IPS-18c (cell line): ENCODE measurements around the gene RBKS.

Source experiments
- H3K4me3 ChIP-seq: 2 replicates; pipeline ENCODE4 v1.7.0; 2013; ENCODE audit warnings: low read depth, mild to moderate bottlenecking, low read length, moderate library complexity; ENCODE audit not compliant: insufficient read depth
- H3K9me3 ChIP-seq: one replicate; pipeline ENCODE4 v1.6.1; 2013; ENCODE audit warnings: mild to moderate bottlenecking, low read length, moderate library complexity; ENCODE audit not compliant: control insufficient read depth, insufficient read depth

Gene RBKS

GRCh38 chr2:27911458-27912210, 21.4 kb upstream of the RBKS start:
- no peak overlapping the region for H3K4me3 ChIP-seq
- H3K9me3 ChIP-seq = no peaks in the 10 kb centered on the region

- Histone ChIP-seq H3K4me3 (no peak overlapping the region), H3K9me3 (no peaks in the 10 kb centered on the region)
Measured at GRCh38 chr2:27909901-27910300, 19.7 kb upstream of the RBKS start.

GRCh38 chr2:27907547-27907946, 17.4 kb upstream of the RBKS start:
- Histone ChIP-seq H3K9me3 (no peaks in the 10 kb centered on the region), H3K4me3 (no peak overlapping the region)

GRCh38 chr2:27906074-27906473, 15.9 kb upstream of the RBKS start:
- Histone ChIP-seq H3K9me3 (no peaks in the 10 kb centered on the region), H3K4me3 (no peak overlapping the region)

- Histone ChIP-seq H3K4me3 (no peak overlapping the region), H3K9me3 (no peaks in the 10 kb centered on the region)
Measured at GRCh38 chr2:27904405-27904665, 14.1 kb upstream of the RBKS start.

- no peak overlapping the region for H3K4me3 ChIP-seq
Measured at GRCh38 chr2:27903649-27904404, 13.6 kb upstream of the RBKS start.

GRCh38 chr2:27903018-27903417, 12.8 kb upstream of the RBKS start:
- Histone ChIP-seq H3K9me3 (no peaks in the 10 kb centered on the region), H3K4me3 (no peak overlapping the region)

More at GRCh38 chr2:27903649-27904404, 13.6 kb upstream of the RBKS start:
- no peaks in the 10 kb centered on the region for H3K9me3 ChIP-seq

GRCh38 chr2:27902098-27902497, 11.9 kb upstream of the RBKS start:
- Histone ChIP-seq H3K9me3 (no peaks in the 10 kb centered on the region), H3K4me3 (no peak overlapping the region)

- Histone ChIP-seq H3K9me3 (no peaks in the 10 kb centered on the region), H3K4me3 (no peak overlapping the region)
Measured at GRCh38 chr2:27901234-27901633, 11.0 kb upstream of the RBKS start.

GRCh38 chr2:27897717-27898116, 7.5 kb upstream of the RBKS start:
- no peaks in the 10 kb centered on the region for H3K9me3 ChIP-seq
- H3K4me3 ChIP-seq = no peak overlapping the region

GRCh38 chr2:27893006-27893405, 2.8 kb upstream of the RBKS start:
- Histone ChIP-seq H3K9me3 (no peaks in the 10 kb centered on the region), H3K4me3 (no peak overlapping the region)

GRCh38 chr2:27891673-27892105, 1.5 kb upstream of the RBKS start:
- Histone ChIP-seq H3K4me3 (no peak overlapping the region; the same call in 1 of the 2 replicates), H3K9me3 (no peaks in the 10 kb centered on the region)

- no peaks in the 10 kb centered on the region for H3K9me3 ChIP-seq
- H3K4me3 ChIP-seq = peak overlapping the region; percentile 83
Measured at GRCh38 chr2:27890924-27891672, 911 bp upstream of the RBKS start.

- H3K4me3 ChIP-seq = peak overlapping the region; percentile 83
- no peaks in the 10 kb centered on the region for H3K9me3 ChIP-seq
Measured at GRCh38 chr2:27889774-27890145, 427 bp downstream of the RBKS start.

GRCh38 chr2:27888790-27889189, 1.4 kb downstream of the RBKS start:
- Histone ChIP-seq H3K9me3 (no peaks in the 10 kb centered on the region), H3K4me3 (no peak overlapping the region)

- Histone ChIP-seq H3K9me3 (no peaks in the 10 kb centered on the region), H3K4me3 (no peak overlapping the region)
Measured at GRCh38 chr2:27887830-27888229, 2.4 kb downstream of the RBKS start.

GRCh38 chr2:27887111-27887510, 3.1 kb downstream of the RBKS start:
- Histone ChIP-seq H3K4me3 (no peak overlapping the region), H3K9me3 (no peaks in the 10 kb centered on the region)

- Histone ChIP-seq H3K9me3 (no peaks in the 10 kb centered on the region), H3K4me3 (no peak overlapping the region)
Measured at GRCh38 chr2:27886322-27886721, 3.9 kb downstream of the RBKS start.
